Upper lobe of left lung (tissue), 4 donors: ENCODE data around the gene SMARCD2.
"Not testable (repeated sequence)": the region's sequence is repeated elsewhere in the genome, so short reads cannot be mapped to it uniquely, and the experiment has no call there.

Experiments
- CTCF ChIP-seq, 6 experiments: fragments of 450-650 bp in 4 of 6; fragments of 200-600 bp in 2 of 6; sonication (generic) in 2 of 6; IDR thresholded peaks; one replicate each; pipeline ENCODE4 v1.5.1; 2016 to 2019; ENCODE audit warnings: antibody characterized with exemption in 6 of 6
- EP300 ChIP-seq, 4 donors: sonication (generic); formaldehyde crosslinking; IDR thresholded peaks; one replicate each; pipeline ENCODE4 v1.5.1; 2017; ENCODE audit warnings: antibody characterized with exemption in 4 of 4, control low read depth in 2 of 4

- not testable (repeated sequence) for TF ChIP-seq CTCF, EP300 (IDR thresholded peaks at IDR 0.05)
These were observed 13.9 kb upstream of the SMARCD2 start for GRCh38 chr17:63856425-63856824.
